WERI-Rb-1 (cell line): ENCODE results near the gene LPAR1.

Experiments used
- DNase-seq: peaks from one replicate; pipeline ENCODE4 v3.0.0-alpha.2; 2020
- H3K27ac ChIP-seq: fragments of 250-450 bp; sonication (Bioruptor Pico); 2 replicates; pipeline ENCODE4 v1.5.1; 2020; ENCODE audit warnings: mild to moderate bottlenecking, moderate library complexity
- H3K27me3 ChIP-seq: fragments of 250-450 bp; sonication (Bioruptor Pico); 2 replicates; pipeline ENCODE4 v1.5.1; 2021; ENCODE audit warnings: mild to moderate bottlenecking, low read depth, moderate library complexity; ENCODE audit not compliant: insufficient read depth, severe bottlenecking
- H3K36me3 ChIP-seq: fragments of 250-450 bp; sonication (Bioruptor Pico); 2 replicates; pipeline ENCODE4 v1.5.1; 2020; ENCODE audit warnings: mild to moderate bottlenecking, moderate library complexity
- H3K4me3 ChIP-seq: 2 replicates; pipeline ENCODE4 v1.5.1; 2011; ENCODE audit warnings: low read depth, mild to moderate bottlenecking, control low read depth, low read length
- H3K9me3 ChIP-seq: fragments of 250-450 bp; sonication (Bioruptor Pico); 2 replicates; pipeline ENCODE4 v1.5.1; 2021; ENCODE audit warnings: mild to moderate bottlenecking, moderate library complexity; ENCODE audit not compliant: severe bottlenecking
- CTCF ChIP-seq: IDR thresholded peaks from 2 replicates; pipeline ENCODE4 v1.5.1; 2011; ENCODE audit warnings: low read depth, mild to moderate bottlenecking, control low read depth, inconsistent platforms, low read length

LPAR1 gene

GRCh38 chr9:111016016-111016415 is 22.3 kb downstream of the LPAR1 start:
- Histone ChIP-seq H3K36me3 (no peaks in the 10 kb centered on the region), H3K27me3 (peaks cover 80% of the 10 kb centered on the region), H3K27ac (no peak overlapping the region), H3K9me3 (no peaks in the 10 kb centered on the region), H3K4me3 (no peak overlapping the region)
- TF ChIP-seq CTCF, result no peak
- no peak for DNase-seq

- H3K4me3 ChIP-seq, result no peak overlapping the region
- no peaks in the 10 kb centered on the region for H3K36me3 ChIP-seq
- DNase-seq, result no peak
- TF ChIP-seq CTCF, result no peak
- no peaks in the 10 kb centered on the region for H3K9me3 ChIP-seq
- H3K27me3 ChIP-seq, result peaks cover 76% of the 10 kb centered on the region
- no peak overlapping the region for H3K27ac ChIP-seq
Observed at GRCh38 chr9:111013707-111014106, 24.6 kb downstream of the LPAR1 start.

GRCh38 chr9:111013250-111013649 is 25.0 kb downstream of the LPAR1 start:
- H3K27ac ChIP-seq, result no peak overlapping the region
- no peaks in the 10 kb centered on the region for H3K9me3 ChIP-seq
- no peak overlapping the region for H3K4me3 ChIP-seq
- TF ChIP-seq CTCF, result no peak
- peaks cover 78% of the 10 kb centered on the region for H3K27me3 ChIP-seq
- no peaks in the 10 kb centered on the region for H3K36me3 ChIP-seq
- no peak for DNase-seq

- TF ChIP-seq CTCF, result no peak
- DNase-seq, result no peak
- H3K27ac ChIP-seq, result no peak overlapping the region
Observed at GRCh38 chr9:111008158-111009075, 29.9 kb downstream of the LPAR1 start.

GRCh38 chr9:111005746-111006470 is 32.4 kb downstream of the LPAR1 start:
- no peaks in the 10 kb centered on the region for H3K36me3 ChIP-seq
- DNase-seq, result no peak

More at GRCh38 chr9:111008158-111009075, 29.9 kb downstream of the LPAR1 start:
- Histone ChIP-seq H3K36me3 (no peaks in the 10 kb centered on the region), H3K27me3 (peaks cover 56% of the 10 kb centered on the region), H3K4me3 (no peak overlapping the region), H3K9me3 (no peaks in the 10 kb centered on the region)

More at GRCh38 chr9:111005746-111006470, 32.4 kb downstream of the LPAR1 start:
- no peak for TF ChIP-seq CTCF
- Histone ChIP-seq H3K9me3 (no peaks in the 10 kb centered on the region), H3K27me3 (peaks cover 51% of the 10 kb centered on the region), H3K4me3 (no peak overlapping the region), H3K27ac (no peak overlapping the region)
